Stimulated activated CD4-positive, alpha-beta T cell treated with anti-CD3 and anti-CD28 coated beads, Interleukin-2, amount 100 ng/mL, for 24 hours (primary cell): Measurements from ENCODE around the gene UTP20.

Source experiments
- DNase-seq, 2 donors: peaks; one replicate each; pipeline ENCODE4 v3.0.0-alpha.2; 2020

UTP20 gene

GRCh38 chr12:101280006-101280505 is at the start of gene UTP20:
TSS of gene UTP20 (plus strand) at chr12:101280105. CDS start at chr12:101280283, 178 bp downstream.
- DNase-seq, result peak; percentile 94

- no peak for DNase-seq
These were observed 49.4 kb upstream of the UTP20 start for GRCh38 chr12:101230547-101230946.

DNA sequence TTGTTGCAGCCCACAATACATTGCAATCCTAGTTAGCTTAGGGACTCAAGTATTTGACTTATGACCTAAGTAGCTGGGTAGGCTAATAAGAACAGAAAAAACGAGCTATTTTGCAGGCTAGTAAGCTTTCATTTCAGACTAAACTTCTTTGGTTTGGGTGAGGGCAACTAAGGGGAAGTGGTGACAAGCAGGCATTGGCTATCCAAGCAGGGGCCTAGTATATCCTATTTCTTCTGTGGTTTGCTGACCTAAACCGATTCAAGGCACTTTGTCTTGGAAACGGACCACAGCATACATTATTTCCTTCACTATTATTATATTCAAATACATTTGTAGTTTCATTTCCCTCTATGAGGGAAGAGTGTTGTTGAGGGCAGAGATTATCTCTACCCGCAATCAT is 48.3 kb upstream of the UTP20 start:
- DNase-seq, result no peak

DNA sequence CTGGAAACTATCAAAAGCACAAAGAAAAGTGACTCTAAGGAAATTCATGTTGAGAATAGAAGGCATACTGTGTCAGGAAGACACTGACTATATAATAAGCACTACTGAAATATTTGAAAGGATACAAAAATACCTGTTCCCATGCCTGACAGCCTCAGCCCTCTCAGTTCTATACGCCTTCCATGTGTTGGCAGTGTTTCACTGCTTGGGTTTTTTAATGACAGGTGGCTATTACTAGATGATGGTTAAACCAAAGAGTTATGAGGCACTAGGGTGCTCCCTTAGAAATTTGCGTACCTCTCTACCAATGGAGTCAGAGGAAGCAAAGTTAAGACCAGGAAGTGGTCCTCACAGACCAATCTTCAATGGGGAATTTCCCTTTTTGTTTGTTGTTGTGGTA is 44.2 kb upstream of the UTP20 start:
- DNase-seq, result no peak

- no peak for DNase-seq
These were observed 41.6 kb upstream of the UTP20 start for GRCh38 chr12:101238306-101238705.

GRCh38 chr12:101238800-101239329 is 41.0 kb upstream of the UTP20 start:
- no peak for DNase-seq

DNA sequence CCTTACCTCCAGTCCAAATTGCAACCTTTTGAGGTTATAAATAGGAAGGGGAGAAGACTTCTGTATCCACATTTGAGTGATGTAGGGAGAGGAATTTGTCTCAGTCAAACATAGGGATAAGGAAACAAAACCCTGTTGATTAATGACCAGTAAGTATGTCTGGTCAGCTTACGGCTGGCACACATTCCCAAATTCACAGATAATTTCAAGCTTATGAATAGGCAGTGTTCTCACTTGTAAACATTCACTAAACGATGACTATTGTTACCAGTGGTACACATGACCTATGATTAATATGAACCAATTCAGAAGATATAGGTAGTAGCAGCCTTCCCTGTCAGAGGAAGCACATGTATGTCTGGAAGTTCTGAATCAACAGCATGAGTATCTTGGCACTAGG is 36.8 kb upstream of the UTP20 start:
- no peak for DNase-seq

DNA sequence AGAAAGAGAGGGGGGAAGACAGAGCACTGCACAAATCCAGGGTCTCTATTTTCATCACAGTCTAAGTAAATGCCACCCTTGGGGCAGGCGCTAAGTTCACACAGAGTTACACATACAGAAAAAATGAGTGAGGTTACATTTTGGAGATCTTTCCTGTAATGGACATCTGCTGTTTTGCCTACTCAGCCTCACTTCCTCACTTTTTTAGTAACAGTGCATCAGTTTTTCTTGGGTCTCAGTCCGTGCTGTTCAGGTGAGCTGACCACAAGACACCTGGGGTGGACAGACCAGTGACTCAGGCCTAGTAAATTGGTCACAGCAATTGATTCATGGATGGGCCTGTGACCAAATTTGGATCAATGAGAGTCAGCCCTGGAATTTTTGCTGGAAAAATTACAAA is 36.3 kb upstream of the UTP20 start:
- DNase-seq, result no peak

DNA sequence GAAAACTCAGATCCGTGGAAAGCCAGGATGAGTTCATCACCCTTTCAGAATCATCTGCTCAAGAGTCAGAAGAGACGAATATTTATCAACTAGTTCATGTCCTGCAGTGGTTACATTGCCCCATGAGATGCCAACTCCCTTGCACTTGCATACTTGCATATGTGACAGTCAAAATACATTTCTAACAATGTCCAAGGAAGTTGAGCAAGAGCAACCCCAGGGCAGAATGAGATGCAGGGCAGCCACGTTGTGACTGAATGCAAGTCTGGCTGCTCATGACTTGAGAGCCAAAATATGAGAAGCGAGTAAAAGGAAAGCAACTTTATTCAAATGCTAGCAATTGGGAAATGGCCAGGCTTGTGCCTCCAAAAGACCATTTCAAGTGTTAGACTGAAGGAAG is 23.6 kb upstream of the UTP20 start:
- DNase-seq, result no peak

DNA sequence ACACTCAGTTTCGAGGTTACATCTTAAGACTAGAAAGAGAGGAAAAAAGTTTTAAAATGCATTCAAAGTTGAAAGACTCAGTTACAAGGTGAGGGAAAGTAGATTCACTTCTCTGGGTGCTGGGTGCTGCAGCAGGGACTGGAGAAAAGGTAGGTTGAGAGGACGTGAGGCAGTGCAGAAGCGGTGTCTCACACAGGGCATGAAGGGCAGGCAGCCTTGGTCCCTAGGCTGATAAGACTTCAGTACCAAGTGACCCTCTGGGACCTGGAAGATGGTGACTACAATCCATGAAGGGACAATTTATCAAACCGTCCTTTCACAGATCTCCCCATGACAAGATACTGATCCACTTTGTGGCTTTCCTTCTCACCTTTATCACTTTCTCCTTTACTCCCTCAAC is 22.5 kb upstream of the UTP20 start:
- DNase-seq, result no peak

GRCh38 chr12:101267111-101267510 is 12.8 kb upstream of the UTP20 start:
- no peak for DNase-seq

- no peak for DNase-seq
These were observed 3.5 kb upstream of the UTP20 start for GRCh38 chr12:101276433-101276832.

- no peak for DNase-seq
These were observed 2.5 kb upstream of the UTP20 start for GRCh38 chr12:101277443-101277842.

DNA sequence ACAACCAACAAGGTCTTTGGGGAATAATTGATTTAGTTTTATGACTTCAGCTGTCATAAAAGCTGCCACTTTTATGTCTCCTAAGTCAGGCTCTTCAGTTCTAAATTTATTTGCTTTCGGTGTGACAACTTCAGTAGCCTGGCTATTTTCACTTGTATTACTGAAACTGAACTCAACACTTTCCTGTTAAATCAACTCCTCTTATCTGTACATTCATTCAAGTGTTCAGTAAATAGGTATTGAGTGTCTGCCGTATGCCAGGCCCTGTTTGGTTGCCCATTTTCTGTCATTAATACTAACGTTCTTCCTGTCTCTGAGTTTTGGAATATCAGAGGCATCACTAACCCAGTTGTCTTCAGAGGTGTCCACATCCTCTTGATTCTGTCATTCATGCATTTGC is 7.5 kb downstream of the UTP20 start:
- no peak for DNase-seq

- DNase-seq, result no peak
These were observed 17.8 kb downstream of the UTP20 start for GRCh38 chr12:101297661-101298060.

DNA sequence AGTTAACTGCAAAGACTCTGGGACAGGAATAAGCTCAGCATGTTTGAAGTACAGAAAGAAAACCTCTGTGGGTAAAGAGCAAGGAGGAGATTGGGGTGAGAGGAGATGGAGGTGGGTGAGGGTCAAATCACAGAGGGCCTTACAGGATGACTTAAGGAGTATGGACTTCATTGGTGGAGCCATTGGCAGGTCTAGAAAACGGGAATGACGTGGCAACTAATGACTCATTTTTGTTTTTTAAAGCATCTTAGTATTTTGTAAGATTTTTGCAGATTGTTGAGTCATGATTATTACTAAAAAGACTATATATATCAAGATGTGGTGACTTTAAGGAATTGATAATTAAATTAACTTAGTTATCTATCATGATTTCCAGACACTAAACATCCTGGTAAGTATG is 18.5 kb downstream of the UTP20 start:
- DNase-seq, result no peak

GRCh38 chr12:101299346-101299745 is 19.4 kb downstream of the UTP20 start:
- no peak for DNase-seq

- DNase-seq, result no peak
These were observed 20.0 kb downstream of the UTP20 start for GRCh38 chr12:101299931-101300330.

GRCh38 chr12:101302741-101303140 is 22.8 kb downstream of the UTP20 start:
- DNase-seq, result no peak

- no peak for DNase-seq
These were observed 25.4 kb downstream of the UTP20 start for GRCh38 chr12:101305226-101305779.

- no peak for DNase-seq
These were observed 25.9 kb downstream of the UTP20 start for GRCh38 chr12:101305794-101306193.

DNA sequence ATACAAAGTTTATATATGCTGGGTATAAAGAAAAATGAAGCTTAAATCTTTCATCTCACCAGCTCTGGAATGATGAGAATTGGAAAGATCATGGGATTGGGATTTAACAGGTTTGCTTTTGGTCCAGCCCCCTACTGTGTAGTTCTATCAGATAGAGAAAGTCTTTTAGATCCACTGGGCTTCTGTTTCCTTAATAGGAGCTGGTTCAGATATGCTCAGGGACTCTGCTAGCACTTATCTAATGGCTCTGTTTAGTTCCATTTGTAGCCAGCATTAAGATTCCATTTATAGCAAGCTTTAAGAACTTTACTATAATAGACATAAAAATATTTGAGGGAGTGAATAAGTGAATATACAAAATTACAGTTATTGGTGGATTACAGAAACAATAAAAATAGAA is 42.6 kb downstream of the UTP20 start:
- DNase-seq, result no peak

DNA sequence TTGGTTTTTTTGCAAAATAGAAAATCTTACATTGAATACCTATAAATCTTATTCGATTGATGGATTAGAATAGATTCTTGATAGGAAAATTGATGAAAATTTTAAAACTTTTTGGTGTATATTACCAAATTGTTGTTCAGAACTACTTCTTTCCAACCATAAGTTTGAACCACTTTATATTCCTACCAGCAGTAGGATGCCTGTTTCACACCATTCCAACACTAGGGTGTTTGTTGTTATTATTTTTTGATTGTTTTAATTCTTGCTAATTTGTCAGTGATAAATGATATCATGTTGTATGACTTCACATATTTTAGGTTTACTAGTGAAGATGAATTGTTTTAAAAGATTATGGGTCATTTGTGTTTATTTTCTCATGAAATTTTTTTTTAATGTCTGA is 43.4 kb downstream of the UTP20 start:
- DNase-seq, result no peak

DNA sequence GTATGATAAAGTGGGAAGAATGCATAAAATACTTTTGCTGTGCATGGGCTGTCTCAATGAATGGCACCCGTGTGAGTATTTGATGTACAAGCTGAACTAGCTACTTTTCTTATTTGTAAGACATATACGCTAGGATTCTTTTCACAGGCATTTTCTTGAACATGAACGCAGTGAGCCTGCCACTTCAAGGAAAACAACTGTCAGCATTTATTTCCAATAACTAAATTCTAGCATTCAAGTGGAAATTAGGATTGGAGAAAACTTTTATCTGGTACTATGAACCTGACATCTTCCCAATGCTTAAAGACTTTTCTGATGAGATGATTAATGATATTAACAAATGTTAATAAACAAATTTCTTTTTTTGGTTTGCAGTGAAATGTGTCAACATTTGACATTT is 45.7 kb downstream of the UTP20 start:
- no peak for DNase-seq

GRCh38 chr12:101327051-101327450 is 47.1 kb downstream of the UTP20 start:
- DNase-seq, result no peak
